Neuron (in vitro differentiated cells): ENCODE data around the gene PIM3.
"Not testable (repeated sequence)": the region's sequence is repeated elsewhere in the genome, so short reads cannot be mapped to it uniquely, and the experiment has no call there.

Experiments
- H2AFZ ChIP-seq: one replicate; pipeline ENCODE4 v1.6.1; 2013; ENCODE audit warnings: low read depth, mild to moderate bottlenecking, inconsistent platforms, low read length, moderate library complexity
- H3K27me3 ChIP-seq: one replicate; pipeline ENCODE4 v1.6.1; 2013; ENCODE audit warnings: low read length; ENCODE audit not compliant: insufficient read depth
- H3K36me3 ChIP-seq: one replicate; pipeline ENCODE4 v1.6.1; 2013; ENCODE audit warnings: low read length; ENCODE audit not compliant: insufficient read depth
- H3K4me1 ChIP-seq: one replicate; pipeline ENCODE4 v1.6.1; 2013; ENCODE audit warnings: low read length; ENCODE audit not compliant: insufficient read depth
- H3K4me3 ChIP-seq: 2 replicates; pipeline ENCODE4 v1.5.1; 2013; ENCODE audit warnings: mild to moderate bottlenecking, low read length, moderate library complexity
- H3K9me3 ChIP-seq: one replicate; pipeline ENCODE4 v1.6.1; 2013; ENCODE audit warnings: low read length

PIM3 gene

DNA sequence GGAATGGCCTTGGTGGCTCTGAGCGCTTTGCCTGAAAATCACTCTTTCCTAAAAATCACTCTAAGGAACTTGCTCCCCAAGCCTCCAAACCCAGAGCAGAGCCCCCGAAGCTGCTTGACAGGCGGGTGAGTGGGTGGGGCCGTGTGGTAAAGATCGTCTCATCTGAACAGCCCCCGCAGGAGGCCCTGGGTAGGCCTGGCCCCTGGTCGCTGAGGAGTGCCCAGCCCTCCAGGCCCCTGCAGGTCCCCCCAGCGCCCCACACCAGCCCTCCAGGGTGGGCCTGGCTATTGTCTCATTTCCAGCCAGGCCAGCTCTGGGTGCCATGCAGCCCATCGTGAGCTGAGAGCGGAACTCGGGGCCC is 17.2 kb upstream of the PIM3 start:
- no peak overlapping the region for H2AFZ ChIP-seq
- peaks cover 3% of the 10 kb centered on the region for H3K27me3 ChIP-seq
- H3K4me3 ChIP-seq = no peak overlapping the region
- H3K36me3 ChIP-seq = no peaks in the 10 kb centered on the region
- peaks cover 17% of the 10 kb centered on the region for H3K4me1 ChIP-seq
- H3K9me3 ChIP-seq = no peaks in the 10 kb centered on the region

DNA sequence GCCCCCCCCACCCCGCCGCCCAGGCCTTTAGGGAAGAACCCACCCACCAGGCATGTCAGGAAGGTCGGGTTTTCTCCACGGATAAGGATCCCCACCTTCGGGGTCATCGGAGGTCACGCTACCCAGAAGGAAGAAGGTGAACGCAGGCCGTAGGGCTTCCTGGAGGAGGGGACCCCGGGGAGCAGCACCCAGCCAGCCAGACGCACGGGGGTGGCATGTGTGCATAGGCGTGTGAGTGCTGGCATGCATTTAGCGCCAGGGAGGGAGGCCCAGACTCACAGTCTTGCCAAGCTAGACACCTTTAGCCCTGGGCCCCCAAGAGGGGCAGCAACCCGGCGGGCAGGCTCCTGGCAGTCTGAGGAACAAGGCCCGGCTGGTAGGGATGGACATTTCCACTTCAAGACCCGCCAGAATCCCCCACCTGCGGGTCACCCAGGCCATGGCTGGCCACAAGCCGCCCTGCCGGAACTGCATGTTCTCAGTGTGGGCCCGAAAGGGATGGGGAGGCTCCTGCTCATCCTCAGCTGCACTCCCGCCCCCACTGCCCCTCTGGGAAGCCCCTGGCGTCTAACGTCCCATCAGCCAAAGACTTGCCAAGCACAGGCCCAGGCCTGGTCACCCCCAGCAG is 16.7 kb upstream of the PIM3 start:
- Histone ChIP-seq H3K27me3 (no peaks in the 10 kb centered on the region), H3K4me1 (peaks cover 17% of the 10 kb centered on the region), H2AFZ (no peak overlapping the region), H3K9me3 (no peaks in the 10 kb centered on the region), H3K36me3 (no peaks in the 10 kb centered on the region), H3K4me3 (no peak overlapping the region)

DNA sequence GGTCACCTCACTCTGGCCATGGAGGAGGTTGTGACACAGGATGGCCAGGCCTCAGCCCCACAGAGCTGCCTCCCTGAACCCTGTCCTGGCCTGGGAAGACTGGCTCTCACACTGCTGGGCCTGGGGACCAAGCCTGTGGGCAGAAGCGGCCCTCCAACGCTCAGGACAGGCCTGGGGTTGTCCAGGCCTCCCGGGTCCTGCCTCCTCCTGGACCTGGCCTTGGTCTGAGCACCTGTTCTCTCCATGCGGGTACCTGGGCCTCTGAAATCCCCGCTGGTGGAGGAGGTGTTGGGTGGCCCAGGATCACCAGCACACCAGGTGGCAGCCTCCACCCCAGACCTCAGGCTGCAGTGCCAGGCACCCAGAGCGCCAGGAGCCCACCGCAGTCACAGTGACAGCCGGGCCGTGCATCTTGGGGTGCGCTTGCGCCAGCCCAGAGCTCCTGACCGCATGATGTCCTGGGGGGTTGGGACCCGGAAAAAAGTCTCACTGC is 16.1 kb upstream of the PIM3 start:
- Histone ChIP-seq H3K27me3 (no peaks in the 10 kb centered on the region), H3K4me1 (peaks cover 17% of the 10 kb centered on the region), H3K9me3 (no peaks in the 10 kb centered on the region), H3K4me3 (no peak overlapping the region), H2AFZ (no peak overlapping the region), H3K36me3 (no peaks in the 10 kb centered on the region)

- H3K4me3 ChIP-seq, H3K9me3 ChIP-seq, H3K27me3 ChIP-seq, H2AFZ ChIP-seq, H3K36me3 ChIP-seq: not testable (repeated sequence)
- peaks cover 17% of the 10 kb centered on the region for H3K4me1 ChIP-seq
Observed at GRCh38 chr22:49945042-49945794, 15.4 kb upstream of the PIM3 start.

- Histone ChIP-seq H3K4me3 (no peak overlapping the region), H2AFZ (peak overlapping the region; percentile 32), H3K27me3 (no peaks in the 10 kb centered on the region), H3K36me3 (no peaks in the 10 kb centered on the region), H3K4me1 (peaks cover 27% of the 10 kb centered on the region), H3K9me3 (no peaks in the 10 kb centered on the region)
Observed at GRCh38 chr22:49946612-49947295, 13.8 kb upstream of the PIM3 start.

DNA sequence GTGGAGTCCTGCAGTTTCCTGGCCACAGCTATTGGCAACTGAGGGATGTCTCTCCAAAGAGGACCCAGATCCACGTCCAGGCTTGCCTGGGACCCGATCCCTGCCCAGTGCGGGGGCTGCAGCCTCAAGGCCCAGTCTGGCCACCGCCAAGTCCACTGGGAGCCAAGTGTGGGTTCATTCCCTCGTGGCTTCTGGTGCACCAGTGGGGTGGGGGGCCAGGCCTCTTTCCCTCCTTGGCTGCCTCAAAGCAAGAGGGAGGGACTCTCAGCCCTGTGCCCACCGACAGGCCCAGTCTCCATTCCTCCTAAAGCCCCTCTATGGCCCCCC is 13.3 kb upstream of the PIM3 start:
- H3K9me3 ChIP-seq = no peaks in the 10 kb centered on the region
- no peaks in the 10 kb centered on the region for H3K27me3 ChIP-seq
- H2AFZ ChIP-seq = no peak overlapping the region
- peaks cover 32% of the 10 kb centered on the region for H3K4me1 ChIP-seq
- no peak overlapping the region for H3K4me3 ChIP-seq
- no peaks in the 10 kb centered on the region for H3K36me3 ChIP-seq

GRCh38 chr22:49948116-49948957 is 12.2 kb upstream of the PIM3 start:
- peaks cover 37% of the 10 kb centered on the region for H3K4me1 ChIP-seq
- H3K9me3 ChIP-seq = no peaks in the 10 kb centered on the region
- H2AFZ ChIP-seq = no peak overlapping the region
- H3K27me3 ChIP-seq = no peaks in the 10 kb centered on the region
- H3K36me3 ChIP-seq = no peaks in the 10 kb centered on the region
- H3K4me3 ChIP-seq = no peak overlapping the region

DNA sequence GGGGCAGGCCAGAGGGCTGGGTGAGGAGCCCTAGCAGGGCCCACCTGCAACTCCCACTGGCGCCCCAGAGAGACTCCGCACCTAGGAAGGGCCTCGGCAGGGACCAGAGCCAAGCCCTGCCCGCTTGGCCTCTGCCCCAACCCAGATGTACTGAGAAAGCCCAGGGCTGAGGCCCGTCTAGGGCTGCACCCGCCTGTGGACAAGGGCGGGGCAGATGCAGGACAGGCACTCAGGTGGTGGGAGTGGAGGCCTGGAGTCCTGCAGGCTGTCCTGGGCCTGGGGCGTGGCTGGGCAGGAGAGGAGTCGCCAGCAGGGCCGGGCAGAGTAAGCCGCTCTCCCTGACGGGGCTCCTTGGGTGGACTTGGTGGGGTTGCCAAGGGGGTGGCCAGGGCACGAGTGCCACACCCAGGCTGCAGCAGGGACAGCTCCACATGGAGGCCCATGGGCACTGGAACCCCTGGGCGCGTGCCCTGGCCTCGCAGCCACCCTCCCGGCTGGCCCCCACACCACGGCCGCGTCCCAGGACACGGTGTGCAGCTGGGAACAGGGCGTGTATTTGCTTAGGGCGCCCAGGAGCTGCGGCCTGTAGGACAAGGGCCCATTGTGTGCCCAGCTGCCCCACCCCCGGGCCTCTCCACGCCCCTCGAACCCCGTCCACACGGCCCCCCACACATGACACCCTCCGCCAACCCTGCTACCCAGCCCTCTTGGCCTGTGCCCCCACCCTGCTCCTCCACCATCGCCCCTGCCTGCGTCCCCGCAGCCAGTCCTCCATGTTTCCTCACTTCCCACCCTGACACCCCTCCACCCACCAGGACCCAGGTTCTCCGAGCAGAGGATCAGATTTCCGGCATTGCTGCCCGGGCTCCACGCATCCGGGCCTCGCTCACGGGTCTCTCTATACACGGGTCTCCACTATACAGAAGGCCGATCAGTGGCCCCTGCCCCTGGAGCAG is 11.3 kb upstream of the PIM3 start:
- H3K4me3 ChIP-seq = no peak overlapping the region
- H2AFZ ChIP-seq = no peak overlapping the region
- H3K4me1 ChIP-seq = peaks cover 37% of the 10 kb centered on the region
- H3K27me3 ChIP-seq = no peaks in the 10 kb centered on the region
- no peaks in the 10 kb centered on the region for H3K36me3 ChIP-seq
- H3K9me3 ChIP-seq = no peaks in the 10 kb centered on the region

DNA sequence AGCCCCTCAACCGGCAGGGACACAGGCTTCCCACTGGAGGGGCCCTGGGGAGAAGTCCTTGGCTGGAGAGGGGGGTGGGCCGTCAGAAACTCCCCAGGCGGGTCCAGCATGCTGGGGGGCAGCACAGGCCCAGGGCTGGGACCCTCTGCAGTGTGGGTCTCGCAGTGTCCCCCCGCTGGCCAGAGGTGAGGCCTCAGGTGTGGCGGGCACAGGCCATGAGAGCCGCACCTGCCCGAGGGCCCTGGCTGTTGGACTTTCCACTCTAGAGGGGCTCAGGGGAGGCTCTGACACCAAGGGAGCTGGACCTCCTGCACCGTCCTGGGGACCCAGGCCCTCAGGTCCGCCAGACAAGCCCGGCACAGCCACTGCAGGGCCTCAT is 10.7 kb upstream of the PIM3 start:
- H3K27me3 ChIP-seq = no peaks in the 10 kb centered on the region
- H2AFZ ChIP-seq = no peak overlapping the region
- H3K36me3 ChIP-seq = no peaks in the 10 kb centered on the region
- no peaks in the 10 kb centered on the region for H3K9me3 ChIP-seq
- peaks cover 37% of the 10 kb centered on the region for H3K4me1 ChIP-seq
- H3K4me3 ChIP-seq = no peak overlapping the region

- Histone ChIP-seq H2AFZ (no peak overlapping the region), H3K4me3 (no peak overlapping the region), H3K27me3 (no peaks in the 10 kb centered on the region), H3K36me3 (no peaks in the 10 kb centered on the region), H3K9me3 (no peaks in the 10 kb centered on the region), H3K4me1 (peaks cover 37% of the 10 kb centered on the region)
Observed at GRCh38 chr22:49950396-49950994, 10.1 kb upstream of the PIM3 start.

- Histone ChIP-seq H3K36me3 (no peaks in the 10 kb centered on the region), H3K4me1 (peaks cover 37% of the 10 kb centered on the region), H3K9me3 (no peaks in the 10 kb centered on the region), H2AFZ (no peak overlapping the region), H3K4me3 (no peak overlapping the region), H3K27me3 (no peaks in the 10 kb centered on the region)
Observed at GRCh38 chr22:49951000-49951677, 9.4 kb upstream of the PIM3 start.

- Histone ChIP-seq H2AFZ (no peak overlapping the region), H3K9me3 (no peaks in the 10 kb centered on the region), H3K36me3 (no peaks in the 10 kb centered on the region), H3K4me1 (peaks cover 34% of the 10 kb centered on the region), H3K4me3 (no peak overlapping the region), H3K27me3 (no peaks in the 10 kb centered on the region)
Observed at GRCh38 chr22:49951678-49951985, 8.9 kb upstream of the PIM3 start.
